VCaP (cell line): ENCODE data around the gene GRK4.

Source experiments
- H3K27ac ChIP-seq: fragments of 450-650 bp; 2 replicates; pipeline ENCODE4 v1.5.1; 2017
- TF ChIP-seq, protein P1 (sequence below): fragments of 450-650 bp; conservative IDR thresholded peaks from 2 replicates; pipeline ENCODE4 v1.5.1; 2017; ENCODE audit warnings: mild to moderate bottlenecking, moderate library complexity

GRK4 gene

GRCh38 chr4:3082925-3083515 lies 119.6 kb downstream of the GRK4 start:
- TF ChIP-seq, protein P1, sequence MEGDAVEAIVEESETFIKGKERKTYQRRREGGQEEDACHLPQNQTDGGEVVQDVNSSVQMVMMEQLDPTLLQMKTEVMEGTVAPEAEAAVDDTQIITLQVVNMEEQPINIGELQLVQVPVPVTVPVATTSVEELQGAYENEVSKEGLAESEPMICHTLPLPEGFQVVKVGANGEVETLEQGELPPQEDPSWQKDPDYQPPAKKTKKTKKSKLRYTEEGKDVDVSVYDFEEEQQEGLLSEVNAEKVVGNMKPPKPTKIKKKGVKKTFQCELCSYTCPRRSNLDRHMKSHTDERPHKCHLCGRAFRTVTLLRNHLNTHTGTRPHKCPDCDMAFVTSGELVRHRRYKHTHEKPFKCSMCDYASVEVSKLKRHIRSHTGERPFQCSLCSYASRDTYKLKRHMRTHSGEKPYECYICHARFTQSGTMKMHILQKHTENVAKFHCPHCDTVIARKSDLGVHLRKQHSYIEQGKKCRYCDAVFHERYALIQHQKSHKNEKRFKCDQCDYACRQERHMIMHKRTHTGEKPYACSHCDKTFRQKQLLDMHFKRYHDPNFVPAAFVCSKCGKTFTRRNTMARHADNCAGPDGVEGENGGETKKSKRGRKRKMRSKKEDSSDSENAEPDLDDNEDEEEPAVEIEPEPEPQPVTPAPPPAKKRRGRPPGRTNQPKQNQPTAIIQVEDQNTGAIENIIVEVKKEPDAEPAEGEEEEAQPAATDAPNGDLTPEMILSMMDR: no peak
- no peak overlapping the region for H3K27ac ChIP-seq

DNA sequence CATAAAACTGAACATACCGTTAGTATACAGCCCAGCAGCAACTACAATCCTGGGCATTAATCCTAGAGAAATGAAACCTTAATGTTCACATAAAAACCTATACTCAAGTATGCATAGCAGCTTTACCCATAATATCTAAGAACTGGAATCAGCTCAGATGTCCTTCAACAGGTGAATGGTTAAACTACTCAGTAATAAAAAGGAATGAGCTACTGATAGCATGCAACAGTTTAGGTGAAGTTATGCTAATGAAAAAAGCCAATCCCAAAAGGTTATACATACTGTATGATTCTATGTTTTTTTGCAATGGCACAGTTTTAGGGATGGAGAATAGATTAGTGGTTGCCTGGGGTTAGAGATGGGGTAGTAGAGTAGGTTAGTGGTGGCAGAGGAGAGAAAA lies 120.4 kb downstream of the GRK4 start:
- no peak overlapping the region for H3K27ac ChIP-seq
- TF ChIP-seq, protein P1: no peak

DNA sequence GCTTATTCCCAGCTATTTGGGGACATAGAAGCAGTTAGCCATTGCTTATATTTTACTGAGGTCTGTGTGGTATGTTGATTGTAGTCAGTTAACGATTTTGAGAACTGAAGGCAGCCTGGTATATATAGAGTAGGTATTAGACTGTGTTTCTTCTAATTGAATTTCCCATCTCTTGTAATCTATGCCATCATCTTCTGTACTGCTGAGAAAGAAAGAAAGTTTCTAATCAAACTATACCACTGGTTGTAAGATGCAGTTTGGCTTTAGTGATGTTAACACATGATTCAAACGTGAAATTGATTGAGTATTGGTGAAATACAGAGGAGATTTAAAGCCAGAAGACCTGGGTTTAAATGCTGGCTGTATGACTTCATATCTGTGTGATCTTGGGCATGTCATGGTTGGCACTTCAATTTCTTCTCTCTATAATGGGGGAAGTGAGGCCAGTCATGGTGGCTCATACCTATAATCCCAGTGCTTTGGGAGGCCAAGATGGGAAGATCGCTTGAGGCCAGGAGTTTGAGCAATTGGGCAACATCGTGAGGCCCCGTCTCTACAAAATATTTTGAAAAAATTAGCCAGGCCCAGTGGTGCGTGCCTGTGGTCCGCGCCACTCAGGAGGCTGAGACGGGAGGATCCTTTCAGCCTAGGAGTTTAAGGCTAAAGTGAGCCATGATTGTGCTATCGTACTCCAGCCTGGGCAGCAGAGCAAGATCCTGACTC lies 122.7 kb downstream of the GRK4 start:
- H3K27ac ChIP-seq: no peak overlapping the region
- TF ChIP-seq, protein P1: no peak

DNA sequence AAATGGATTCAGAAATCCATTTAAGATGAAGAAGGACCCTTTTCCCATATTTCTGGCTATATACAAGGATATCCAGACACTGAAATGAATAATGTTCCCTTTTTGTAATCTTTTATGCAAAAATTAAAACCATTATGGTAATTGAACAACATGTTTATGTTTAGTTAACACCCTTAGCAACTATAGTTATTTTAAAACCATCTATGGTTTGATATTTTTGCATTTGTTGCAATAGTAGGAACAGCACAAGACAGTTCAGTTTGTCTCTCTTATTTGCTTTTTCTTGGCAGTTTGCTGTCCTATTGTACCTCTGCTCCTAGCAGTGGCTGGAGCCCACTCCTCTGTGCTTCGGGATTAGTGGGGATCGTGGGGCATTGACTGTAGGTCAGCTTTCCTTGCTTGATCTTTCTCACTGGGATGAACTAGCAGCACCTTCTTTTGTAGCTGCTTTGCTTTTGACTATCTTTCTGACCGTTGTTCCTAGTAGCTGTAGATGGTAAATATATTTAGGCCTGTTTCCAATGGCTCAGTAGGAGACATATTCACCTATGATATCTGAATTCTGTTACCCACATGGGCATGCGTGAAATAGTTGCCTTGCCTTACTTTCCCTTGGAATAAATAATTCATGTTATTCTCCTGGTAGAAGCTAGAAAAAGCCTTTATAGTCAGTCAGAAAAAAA lies 123.9 kb downstream of the GRK4 start:
- no peak overlapping the region for H3K27ac ChIP-seq
- TF ChIP-seq, protein P1: no peak
